ENCODE results near the gene TBC1D2B.

- no peak for TF ChIP-seq CTCF (IDR thresholded peaks at IDR 0.05; ENCODE audit: low read depth, low read length, missing input control)
- TF ChIP-seq SP1 (IDR thresholded peaks at IDR 0.05) = no peak
- no peak for TF ChIP-seq EGR1 (IDR thresholded peaks at IDR 0.05; ENCODE audit: low read depth in 2 of 2)
- no peak for TF ChIP-seq RAD21 (IDR thresholded peaks at IDR 0.05)
- no peak for TF ChIP-seq ZBTB33 (IDR thresholded peaks at IDR 0.05)
- no peak for TF ChIP-seq JUND (IDR thresholded peaks at IDR 0.05)
- TF ChIP-seq MAX (IDR thresholded peaks at IDR 0.05) = no peak
- no peak for TF ChIP-seq ATF3 (IDR thresholded peaks at IDR 0.05)
- no peak for TF ChIP-seq REST (IDR thresholded peaks at IDR 0.05)
- TF ChIP-seq YY1 (IDR thresholded peaks at IDR 0.05) = no peak
These were observed 4.3 kb downstream of the TBC1D2B start for GRCh38 chr15:78073046-78073787.

All from liver (tissue), 3 donors.